Epithelial cell of esophagus (primary cell): ENCODE results near the gene RANBP17.
A peak's percentile ranks its signal among the peaks of the same experiment; 100 is the strongest.

Experiments used
- DNase-seq: peaks from one replicate; pipeline ENCODE4 v3.0.0; 2010; ENCODE audit warnings: low read depth
- H3K4me3 ChIP-seq: 2 replicates; pipeline ENCODE4 v1.5.1; 2011; ENCODE audit warnings: mild to moderate bottlenecking, low read length, control low read depth
- CTCF ChIP-seq: IDR thresholded peaks from 2 replicates; pipeline ENCODE4 v1.5.1; 2011; ENCODE audit warnings: low read depth, mild to moderate bottlenecking, low read length, control low read depth, inconsistent platforms; ENCODE audit not compliant: insufficient read depth; ENCODE audit errors: missing control alignments

RANBP17 gene

GRCh38 chr5:170848033-170848432 is 13.8 kb upstream of the RANBP17 start:
- TF ChIP-seq CTCF = no peak
- peak; percentile 49 for DNase-seq

GRCh38 chr5:170849374-170849773 is 12.4 kb upstream of the RANBP17 start:
- H3K4me3 ChIP-seq = no peak overlapping the region
- no peak for DNase-seq
- peak; percentile 14 for TF ChIP-seq CTCF

More at GRCh38 chr5:170848033-170848432, 13.8 kb upstream of the RANBP17 start:
- no peak overlapping the region for H3K4me3 ChIP-seq

GRCh38 chr5:170854566-170854965 is 7.3 kb upstream of the RANBP17 start:
- DNase-seq = no peak
- H3K4me3 ChIP-seq = no peak overlapping the region
- no peak for TF ChIP-seq CTCF

- TF ChIP-seq CTCF = no peak
- H3K4me3 ChIP-seq = no peak overlapping the region
- no peak for DNase-seq
Observed at GRCh38 chr5:170857066-170857465, 4.8 kb upstream of the RANBP17 start.

GRCh38 chr5:170860415-170860814 is 1.4 kb upstream of the RANBP17 start:
- no peak overlapping the region for H3K4me3 ChIP-seq
- no peak for DNase-seq
- TF ChIP-seq CTCF = no peak

- DNase-seq = no peak
- no peak overlapping the region for H3K4me3 ChIP-seq
- TF ChIP-seq CTCF = no peak
Observed at GRCh38 chr5:170860818-170861666, 776 bp upstream of the RANBP17 start.

GRCh38 chr5:170861667-170861916 is 226 bp upstream of the RANBP17 start:
- DNase-seq = no peak
- TF ChIP-seq CTCF = no peak
- H3K4me3 ChIP-seq = peak overlapping the region; percentile 60
